T1000 (cell line): Measurements from ENCODE around the gene NRAS.

Experiments used
- DNase-seq: peaks from one replicate; lab custom pipeline; 2025; ENCODE audit warnings: mixed read lengths; lab: John Stamatoyannopoulos, UW

NRAS gene

DNA sequence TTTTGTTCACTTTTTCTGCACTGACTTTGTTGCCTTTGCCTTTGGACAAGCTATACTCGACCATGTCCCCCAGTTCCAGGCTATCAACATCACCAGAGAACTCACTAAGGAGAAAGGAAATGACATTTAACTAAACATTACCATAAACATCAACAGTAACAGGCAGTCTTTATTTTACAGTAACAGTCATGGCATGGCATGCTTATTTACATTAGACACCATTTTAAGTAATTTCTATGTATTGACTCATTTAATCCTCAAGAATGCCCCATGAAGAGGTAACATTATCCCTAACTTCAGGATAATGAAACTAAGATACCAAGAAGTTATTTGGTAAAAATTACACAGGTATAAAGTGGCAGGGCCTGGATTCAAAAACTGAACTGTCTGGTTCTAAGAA lies 8.7 kb upstream of the NRAS start:
- DNase-seq = no peak

DNA sequence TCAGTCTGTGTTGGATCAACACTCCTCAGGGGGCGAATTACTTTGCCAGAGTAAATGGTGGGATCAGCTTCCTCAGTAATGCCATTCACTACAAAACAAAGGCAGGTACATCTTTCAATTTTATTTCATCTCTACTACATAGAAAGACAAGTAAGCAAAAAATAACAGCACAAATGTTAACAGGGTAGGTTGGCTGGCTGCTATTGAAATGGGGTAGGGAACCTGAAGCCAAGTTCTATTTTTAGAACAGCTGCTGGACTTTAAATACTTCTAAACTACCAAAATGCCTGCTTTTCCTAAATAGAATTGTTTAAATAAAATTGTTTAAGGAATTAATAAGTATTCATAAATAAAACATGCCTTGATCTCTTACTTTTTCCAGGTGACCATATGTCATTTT lies 7.3 kb upstream of the NRAS start:
- no peak for DNase-seq

DNA sequence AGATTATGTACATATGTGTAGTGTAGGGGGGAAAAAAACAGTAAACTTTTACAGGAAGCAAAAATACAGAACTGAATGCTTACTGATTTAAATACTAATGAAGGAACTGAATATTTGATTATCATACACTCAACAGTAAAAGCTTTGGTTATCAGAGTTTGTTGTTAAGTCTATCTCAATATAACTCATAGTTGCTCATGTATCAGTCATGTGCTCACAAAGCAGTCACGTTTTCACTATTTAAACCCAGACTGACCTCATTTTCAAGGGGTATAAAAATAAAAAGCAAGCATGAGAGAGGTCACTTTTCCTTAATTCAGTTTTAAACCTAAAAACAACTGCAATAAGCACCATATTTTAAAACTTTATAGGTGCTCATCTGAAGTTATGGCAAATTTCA lies 6.9 kb upstream of the NRAS start:
- no peak for DNase-seq

DNA sequence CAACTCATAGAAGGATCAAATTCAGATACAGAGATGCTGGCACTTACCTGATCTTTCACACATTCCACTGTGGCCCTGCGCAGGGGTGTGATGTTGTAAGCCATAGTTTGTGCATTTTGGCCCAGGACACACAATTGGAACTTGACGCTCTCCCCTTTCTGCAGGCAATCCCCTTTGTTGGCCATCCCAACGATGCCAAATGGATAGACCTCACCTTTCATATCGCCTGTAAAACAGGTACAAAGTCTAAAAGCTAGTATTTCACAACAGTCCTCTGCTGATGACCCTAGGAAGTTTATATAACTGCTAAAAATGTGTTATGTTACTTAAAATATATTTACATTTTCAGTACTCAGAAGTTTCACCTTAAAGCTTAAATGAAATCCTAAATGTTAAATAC lies 3.9 kb upstream of the NRAS start:
- no peak for DNase-seq

DNA sequence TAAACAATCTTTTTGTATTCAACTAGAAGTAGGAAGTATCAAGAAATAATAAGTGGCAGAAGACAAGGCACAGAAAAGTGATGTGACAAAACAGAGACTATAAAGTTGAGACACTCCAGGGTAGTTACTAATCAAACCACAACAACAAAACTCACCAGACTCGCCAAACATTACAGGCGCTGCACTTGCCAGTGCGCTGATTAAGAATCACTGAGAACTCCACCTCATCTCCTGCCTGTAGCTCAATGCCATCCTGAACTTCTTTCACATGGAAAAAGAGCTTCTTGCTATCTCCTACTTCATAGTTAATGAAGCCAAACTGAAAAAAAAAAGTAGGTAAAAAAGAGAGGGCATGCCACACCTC lies 2.8 kb upstream of the NRAS start:
- no peak for DNase-seq

DNA sequence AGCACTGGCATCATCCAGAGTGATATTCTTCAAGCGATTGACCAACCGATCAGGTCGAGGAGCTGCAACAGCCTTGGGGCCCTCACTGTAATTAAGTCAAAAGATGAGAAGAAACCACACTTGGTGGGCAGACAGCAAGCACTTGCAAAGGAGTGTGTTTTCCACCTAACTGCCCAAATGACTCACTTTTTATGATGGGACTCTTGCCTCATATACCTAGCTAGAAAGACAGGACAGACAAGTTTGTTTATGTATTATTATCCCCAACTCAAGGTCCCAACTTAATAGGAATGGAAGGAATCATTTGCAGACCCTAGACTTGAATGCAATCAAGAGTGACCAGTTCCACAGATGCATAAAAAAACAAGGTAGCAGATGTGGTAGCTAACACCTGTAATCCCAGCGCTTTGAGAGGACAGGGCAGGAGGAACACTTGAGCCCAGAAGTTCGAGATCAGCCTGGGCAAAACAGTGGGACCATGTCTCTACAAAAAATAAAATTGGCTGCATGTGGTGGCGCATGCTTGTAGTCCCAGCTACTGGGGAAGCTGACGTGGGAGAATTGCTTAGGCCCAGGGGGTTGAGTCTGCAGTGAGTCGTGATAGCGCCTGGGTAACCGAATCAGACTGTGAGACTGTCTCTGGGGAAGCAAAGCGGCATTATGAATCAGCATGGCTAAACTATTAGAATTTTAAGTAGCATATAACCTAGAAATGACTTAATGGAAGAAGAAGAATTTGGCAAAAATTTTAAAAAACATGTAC lies 2.3 kb upstream of the NRAS start:
- no peak for DNase-seq

DNA sequence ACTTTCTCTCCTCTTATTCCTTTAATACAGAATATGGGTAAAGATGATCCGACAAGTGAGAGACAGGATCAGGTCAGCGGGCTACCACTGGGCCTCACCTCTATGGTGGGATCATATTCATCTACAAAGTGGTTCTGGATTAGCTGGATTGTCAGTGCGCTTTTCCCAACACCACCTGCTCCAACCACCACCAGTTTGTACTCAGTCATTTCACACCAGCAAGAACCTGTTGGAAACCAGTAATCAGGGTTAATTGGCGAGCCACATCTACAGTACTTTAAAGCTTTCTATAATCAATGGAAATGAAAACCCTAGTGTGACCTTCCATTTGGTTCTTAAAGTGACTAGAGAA lies 643 bp downstream of the NRAS start:
- DNase-seq = no peak

DNA sequence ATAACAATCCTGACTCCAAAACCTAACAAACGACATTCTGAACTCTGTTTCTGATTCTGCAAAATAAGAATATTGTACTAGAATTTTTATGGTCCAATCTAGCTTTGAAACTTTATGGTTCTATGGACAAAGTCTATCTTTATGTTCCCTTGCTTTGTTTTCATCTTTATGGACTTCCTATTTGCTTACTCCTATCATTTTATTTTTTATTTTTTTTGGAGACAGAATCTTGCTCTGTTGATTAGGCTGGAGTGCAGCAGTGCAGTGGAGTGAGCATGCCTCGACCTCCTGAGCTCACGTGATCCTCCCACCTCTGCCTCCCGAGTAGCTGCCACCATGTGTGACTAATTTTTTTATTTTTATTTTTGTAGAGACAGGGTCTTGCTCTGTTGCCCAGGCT lies 3.6 kb downstream of the NRAS start:
- no peak for DNase-seq

DNA sequence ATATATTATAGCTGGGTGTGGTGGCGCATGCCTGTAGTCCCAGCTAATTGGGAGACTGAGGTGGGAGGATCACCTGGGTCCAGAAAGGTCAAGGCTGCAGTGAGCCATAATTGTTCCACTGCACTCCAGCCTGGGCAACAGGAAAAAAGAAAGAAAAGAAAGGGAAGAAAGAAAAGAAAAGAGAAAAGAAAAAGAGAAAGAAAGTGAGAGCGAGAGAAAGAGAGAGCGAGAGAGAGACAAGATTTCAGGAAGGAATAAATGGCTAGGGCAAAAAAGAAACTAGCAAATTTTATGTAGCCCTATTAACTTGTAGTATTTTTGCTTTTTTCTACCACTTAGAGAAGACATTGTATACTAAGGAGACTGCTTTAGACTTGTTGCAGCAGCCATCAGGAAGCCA lies 6.2 kb downstream of the NRAS start:
- no peak for DNase-seq

DNA sequence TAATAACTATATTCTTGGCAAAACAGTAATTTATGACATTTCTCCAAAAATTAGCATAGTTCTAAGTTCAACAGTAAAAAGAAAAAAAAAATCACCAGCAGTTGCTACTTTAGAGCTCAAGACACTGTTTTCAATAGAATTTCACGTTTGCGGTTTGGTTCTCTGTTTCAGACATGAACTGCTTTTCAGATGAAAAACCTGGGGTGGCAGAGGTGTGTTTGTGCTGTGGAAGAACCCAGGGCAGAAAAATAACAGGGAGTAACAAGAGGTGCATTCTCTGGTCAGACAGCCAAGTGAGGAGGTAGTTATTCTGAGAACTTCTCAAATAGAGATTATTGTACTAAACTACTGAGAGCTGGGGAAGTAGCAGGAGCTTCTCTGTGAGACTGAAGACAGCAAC lies 9.0 kb downstream of the NRAS start:
- no peak for DNase-seq

DNA sequence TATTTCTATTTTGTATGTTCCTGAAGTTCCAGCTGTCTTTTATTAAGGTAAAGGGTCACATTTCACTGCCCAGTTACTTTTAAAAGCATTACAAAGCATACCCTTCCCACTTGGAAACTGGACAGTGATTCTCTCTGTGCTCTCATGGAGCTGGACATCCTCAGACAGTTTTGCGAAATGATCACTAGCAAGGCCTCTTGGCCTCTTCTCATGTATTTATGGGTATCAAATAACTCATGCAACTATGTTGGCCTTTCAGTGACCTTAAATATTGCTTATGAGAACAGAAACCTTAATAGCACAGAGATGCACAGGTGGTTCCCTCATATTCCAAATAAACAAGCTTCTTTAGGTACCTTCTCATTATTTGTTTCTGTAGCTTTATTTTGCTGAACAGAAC lies 13.3 kb downstream of the NRAS start:
- DNase-seq = no peak

DNA sequence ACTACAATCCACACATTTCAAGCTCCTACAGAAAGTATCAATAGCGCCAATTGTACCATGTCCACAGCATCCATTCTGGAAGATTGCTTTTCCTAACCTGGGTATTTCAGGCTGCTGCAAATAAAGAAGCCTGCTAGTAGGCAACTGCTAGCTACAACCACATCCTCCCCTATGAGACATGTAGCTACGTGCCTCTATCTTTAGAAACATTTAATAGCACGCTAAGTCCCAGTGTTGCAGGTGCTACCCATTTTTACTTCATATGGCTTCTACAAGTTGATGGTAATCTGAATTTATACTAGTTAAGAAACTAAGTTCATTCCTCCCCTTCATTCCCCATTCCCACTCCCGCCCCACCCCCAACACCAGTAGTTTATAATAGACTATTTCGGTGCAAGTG lies 13.8 kb downstream of the NRAS start:
- DNase-seq = no peak

DNA sequence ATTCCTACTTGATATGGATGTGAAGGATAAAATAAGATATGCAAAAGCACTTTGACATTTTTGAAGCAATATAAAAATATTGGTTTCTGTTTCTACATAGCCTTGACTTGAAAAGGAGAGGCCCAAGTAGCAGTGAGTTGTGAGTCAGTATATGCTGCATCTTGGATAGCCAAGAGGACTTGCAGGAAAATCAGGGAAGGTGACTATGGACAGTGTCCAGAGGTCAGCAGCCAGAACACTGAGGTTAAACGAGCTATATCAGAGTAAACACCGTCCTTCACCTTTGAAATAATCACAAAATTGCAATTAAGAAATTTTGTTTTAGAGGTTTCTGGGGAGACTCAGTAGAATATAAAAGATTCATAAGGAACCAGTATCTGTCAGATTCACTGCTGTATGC lies 14.6 kb downstream of the NRAS start:
- no peak for DNase-seq

DNA sequence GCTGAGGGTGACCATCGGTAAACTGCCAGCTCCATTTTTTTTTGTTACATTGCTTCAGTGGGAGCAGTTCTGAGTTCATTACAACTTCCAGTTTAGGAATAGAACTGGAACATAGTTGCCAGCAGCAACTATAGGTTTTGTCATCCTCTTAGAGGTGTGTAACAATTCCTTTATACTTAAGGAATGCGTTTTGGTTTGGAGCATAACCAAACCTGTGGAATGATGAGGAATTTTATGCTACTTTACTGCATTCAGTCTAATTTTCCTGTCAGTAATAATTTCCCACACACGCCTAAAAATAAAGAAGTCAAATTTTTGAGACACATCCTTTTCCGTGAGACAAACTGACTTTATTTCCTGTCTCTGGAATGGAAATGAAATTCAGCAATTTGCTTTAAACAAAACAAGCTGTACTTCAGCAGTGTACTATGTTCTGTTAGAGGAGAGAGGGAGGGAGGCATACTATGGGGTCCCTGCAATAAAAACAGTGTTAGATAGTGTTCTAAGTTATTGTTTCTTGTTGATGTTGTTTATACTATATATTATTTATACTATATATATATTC lies 16.5 kb downstream of the NRAS start:
- no peak for DNase-seq

DNA sequence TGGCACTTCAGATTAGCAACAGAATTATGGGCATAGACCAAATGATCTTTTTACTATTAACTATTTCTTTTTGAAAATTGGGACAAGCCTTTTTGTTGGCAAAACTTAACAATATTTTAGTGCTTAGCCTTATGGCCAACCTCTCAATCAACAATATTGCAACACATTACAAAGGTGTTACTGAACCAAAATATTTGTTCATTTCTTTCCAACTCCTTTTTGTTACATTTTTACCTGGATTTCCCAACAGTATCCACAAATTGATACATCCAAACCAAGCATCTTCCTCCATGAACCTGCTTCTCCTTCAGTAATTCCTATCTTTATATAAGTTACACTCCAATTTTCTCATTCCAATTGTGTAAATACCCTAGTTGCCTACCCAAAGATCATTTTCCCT lies 19.8 kb downstream of the NRAS start:
- DNase-seq = no peak

DNA sequence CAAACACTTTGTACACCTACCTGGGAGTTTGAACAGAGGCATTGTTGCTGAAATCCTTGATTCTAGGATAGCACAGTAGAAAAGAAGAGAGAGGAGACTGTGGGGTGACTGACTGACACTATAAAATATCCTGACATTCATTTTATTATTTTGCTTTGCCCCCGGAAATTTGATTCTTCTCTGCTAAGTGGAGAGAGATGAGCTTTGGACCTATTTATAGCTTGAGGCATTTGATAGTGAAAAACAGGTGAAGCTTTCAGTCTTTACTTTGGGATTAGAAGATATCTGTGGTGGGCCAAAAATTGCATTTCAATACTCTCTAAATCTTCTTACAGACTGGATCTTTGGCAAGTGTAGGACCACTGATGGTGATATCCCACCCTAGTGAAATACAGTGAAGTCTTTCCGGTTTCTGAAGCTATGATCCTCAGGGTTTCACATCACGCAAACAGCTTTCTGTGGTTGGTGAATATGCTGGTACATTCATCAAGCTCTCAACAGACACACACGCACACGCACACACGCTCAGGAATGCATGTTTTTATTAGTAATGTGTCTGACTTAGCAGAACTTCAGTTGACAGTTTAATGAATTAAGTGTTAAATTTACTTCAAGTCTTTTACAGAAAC lies 21.0 kb downstream of the NRAS start, which contains the start of gene AMPD1:
AMPD1 (minus strand) TSS at position 117 of the 629 bp plus-strand sequence; CDS start at position 42, 75 bp downstream.
- no peak for DNase-seq

DNA sequence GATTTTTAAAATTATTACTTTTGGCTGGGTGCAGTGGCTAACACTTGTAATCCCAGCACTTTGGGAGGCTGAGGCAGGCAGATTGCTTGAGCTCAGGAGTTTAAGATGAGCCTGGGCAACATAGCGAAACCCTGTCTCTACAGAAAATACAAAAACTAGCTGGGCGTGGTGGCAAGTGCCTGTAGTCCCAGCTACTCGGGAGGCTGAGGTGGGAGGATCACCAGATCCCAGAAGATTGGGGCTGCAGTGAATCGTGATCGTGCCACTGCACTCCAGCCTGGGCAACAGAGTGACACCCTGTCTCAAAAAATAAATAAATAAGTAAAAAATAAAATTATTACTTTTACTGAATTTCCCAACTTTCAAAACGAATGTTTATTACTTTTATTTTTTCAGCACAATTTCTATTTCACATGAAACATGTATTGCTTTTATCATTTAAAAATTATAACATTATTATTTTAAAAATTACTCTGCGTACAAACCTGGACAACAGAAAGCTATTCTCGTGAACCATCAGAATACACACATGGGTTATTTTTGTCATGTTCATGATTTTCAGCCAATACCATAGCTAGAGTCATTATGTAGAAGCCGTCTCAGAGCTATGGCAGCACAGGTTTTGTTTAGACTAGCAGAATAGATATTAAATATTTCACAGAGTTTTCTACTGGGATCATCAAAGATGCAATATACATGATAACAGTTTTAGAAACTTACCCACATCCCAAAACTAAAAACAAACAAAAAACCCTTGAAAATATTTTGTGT lies 21.8 kb downstream of the NRAS start:
- no peak for DNase-seq

DNA sequence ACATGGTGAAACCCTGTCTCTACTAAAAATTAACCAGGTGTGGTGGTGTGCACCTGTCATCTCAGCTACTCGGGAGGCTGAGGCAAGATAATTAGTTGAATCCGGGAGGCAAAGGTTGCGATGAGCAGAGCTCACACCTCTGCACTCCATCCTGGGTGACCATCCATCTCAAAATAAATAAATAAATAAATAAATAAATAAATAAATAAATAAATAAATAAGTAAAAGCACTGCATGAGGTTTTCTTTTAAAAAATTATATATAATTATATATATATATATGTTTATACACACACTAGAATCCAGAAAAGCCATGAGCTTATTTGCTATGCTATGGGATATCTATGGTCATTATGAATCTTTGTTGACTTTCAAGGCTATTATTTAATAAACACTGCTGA lies 23.6 kb downstream of the NRAS start:
- DNase-seq = no peak

DNA sequence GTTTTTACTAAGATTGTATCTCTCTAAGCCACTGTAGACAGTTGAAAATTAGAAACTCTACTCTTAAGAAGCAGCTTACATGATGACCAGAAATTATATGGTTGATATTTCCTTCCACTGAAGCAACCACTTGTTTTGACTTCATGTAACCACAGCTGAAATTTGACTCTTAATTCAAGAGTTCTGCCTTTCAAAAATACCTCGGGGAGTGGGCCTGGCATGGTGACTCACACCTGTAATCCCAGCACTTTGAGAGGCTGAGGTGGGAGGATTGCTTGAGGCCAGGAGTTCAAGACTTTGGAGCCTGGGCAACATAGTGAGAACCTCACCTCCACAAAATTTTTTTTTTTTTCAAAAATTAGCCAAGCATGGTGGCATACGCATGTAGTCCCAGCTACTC lies 25.5 kb downstream of the NRAS start:
- DNase-seq = no peak

DNA sequence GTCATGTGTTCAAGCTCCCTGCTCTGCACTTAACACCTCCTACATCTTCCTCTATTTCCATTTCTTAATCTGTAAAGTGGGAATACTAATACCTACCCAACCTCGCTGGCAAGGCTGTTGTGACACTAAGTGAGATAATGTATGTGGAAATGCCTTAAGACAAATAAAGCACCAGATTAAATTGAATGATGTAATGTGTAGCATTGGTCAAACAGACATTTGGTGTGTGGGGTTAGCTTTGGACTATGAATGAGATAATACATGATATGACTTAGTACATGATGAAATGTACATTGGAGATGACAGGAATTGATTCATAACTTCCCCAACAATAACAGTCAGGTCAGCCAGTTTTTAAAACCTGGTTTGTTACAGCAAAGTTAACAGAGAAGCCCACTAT lies 26.4 kb downstream of the NRAS start:
- DNase-seq = no peak

DNA sequence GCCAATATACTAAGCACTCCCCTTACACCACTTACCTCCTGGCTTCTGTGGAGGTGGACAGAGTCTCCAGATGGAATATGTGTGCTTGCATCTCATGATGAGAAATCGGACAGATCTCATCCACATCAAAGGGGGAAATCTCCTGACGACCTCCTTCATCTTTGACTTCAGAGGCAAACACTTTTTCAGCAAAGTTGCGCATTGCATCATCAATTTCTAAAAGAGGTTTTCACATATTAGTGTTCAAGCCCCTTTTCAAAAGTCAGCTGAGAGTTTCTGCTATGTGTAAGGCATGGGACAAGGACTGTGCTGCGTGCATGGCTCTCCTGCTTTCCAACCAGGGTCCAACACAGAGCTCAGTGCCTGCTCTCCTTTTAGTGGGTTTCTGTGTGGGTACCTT lies 28.0 kb downstream of the NRAS start:
- no peak for DNase-seq

DNA sequence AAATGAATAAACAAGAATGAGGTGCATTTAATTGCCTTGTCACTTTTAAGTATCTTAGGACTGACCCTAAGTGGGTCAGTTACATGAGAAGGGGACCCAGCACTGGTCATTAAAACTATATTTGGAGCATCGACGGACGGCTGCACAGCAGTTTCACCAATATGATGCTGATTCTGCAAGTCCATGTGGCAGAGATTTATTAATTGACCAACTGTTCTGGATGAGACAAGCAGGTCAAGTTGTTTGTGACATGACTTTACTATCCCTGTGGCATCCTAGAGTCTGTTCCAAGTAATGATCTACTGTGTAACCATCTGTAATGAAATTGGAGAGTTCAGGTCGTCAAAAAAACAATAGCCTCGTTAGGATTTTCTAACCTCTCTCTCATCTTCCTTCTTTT lies 30.7 kb downstream of the NRAS start:
- DNase-seq = no peak

DNA sequence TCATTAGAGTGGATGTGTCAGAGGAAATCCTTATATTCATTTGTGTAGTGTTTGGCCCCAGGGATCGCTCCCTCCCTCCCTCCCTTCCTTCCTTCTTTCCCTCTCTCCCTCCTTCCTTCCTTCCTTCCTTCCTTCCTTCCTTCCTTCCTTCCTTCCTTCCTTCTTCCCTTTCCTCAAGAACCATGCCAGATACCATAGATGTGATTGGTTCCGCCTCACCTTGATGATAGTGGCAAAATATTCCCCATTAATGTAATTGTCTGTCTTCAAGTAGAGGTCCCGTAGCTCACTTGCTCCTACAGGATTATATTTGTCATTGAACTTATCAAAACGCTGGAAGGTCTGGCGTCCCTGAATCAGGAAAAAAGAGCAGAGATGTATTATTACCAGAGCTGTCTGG lies 38.9 kb downstream of the NRAS start:
- DNase-seq = no peak
